ENCODE data around the gene MIPOL1.

- peak in 3 of 5 experiments; percentile 25 to 39 (median 30) for TF ChIP-seq CTCF (IDR thresholded peaks at IDR 0.05)
- TF ChIP-seq POLR2A (IDR thresholded peaks at IDR 0.05): peak; percentile 1 to 35
Measured at GRCh38 chr14:37197421-37198272, at the start of gene MIPOL1.

Measured in tibial nerve (tissue), 3 donors.